ENCODE results near the gene SCN3B. TPM values are rescaled to one million over a fixed set of nuclear protein-coding genes. Genes with fewer than 3 reads are reported as not detected.

The SCN3B gene
- total RNA-seq, 1 experiment from 2014 or later = not detected

GRCh38 chr11:123594188-123594901, 60.1 kb downstream of the SCN3B start:
- ChIA-PET POLR2A (ENCODE audit: unreplicated experiment) (no interaction called here), CTCF (no interaction called here)
- no peaks in the 10 kb centered on the region for H3K9me3 ChIP-seq (ENCODE audit: insufficient read depth, low read depth)
- H3K9me2 ChIP-seq (ENCODE audit: insufficient read depth) = no peaks in the 10 kb centered on the region
- H3F3A ChIP-seq (ENCODE audit: insufficient read depth, low read depth) = peaks cover 4% of the 10 kb centered on the region; the same call in 1 of the 2 replicates
- TF ChIP-seq CTCF (conservative IDR thresholded peaks at IDR 0.05) = no peak
- no peak overlapping the region for H2AFZ ChIP-seq
- no peak overlapping the region for H3K27ac ChIP-seq
- H3K79me2 ChIP-seq (ENCODE audit: low read depth) = no peaks in the 10 kb centered on the region
- H3K4me1 ChIP-seq (replicated peaks; ENCODE audit: insufficient read depth) = peaks cover 10% of the 10 kb centered on the region
- no peak overlapping the region for H3K4me3 ChIP-seq
- H3K27me3 ChIP-seq (ENCODE audit: insufficient read depth, low read depth) = no peaks in the 10 kb centered on the region
- intact Hi-C loops (cut with micrococcal nuclease; ENCODE audit: unreplicated experiment) = no loop called here
- no peaks in the 10 kb centered on the region for H3K36me3 ChIP-seq (ENCODE audit: low read depth)
- no peaks in the 10 kb centered on the region for H4K20me1 ChIP-seq (ENCODE audit: insufficient read depth)
- no peak overlapping the region for H3K4me2 ChIP-seq
- BruUV-seq (replicated peaks) = no TSS peak
- DNase-seq = no peak

- Histone ChIP-seq H3F3A (ENCODE audit: insufficient read depth, low read depth) (peaks cover 4% of the 10 kb centered on the region; the same call in 1 of the 2 replicates), H3K4me3 (no peak overlapping the region), H3K9me2 (ENCODE audit: insufficient read depth) (no peaks in the 10 kb centered on the region), H3K4me1 (replicated peaks; ENCODE audit: insufficient read depth) (peaks cover 10% of the 10 kb centered on the region), H3K4me2 (no peak overlapping the region), H3K36me3 (ENCODE audit: low read depth) (no peaks in the 10 kb centered on the region), H3K79me2 (ENCODE audit: low read depth) (no peaks in the 10 kb centered on the region), H4K20me1 (ENCODE audit: insufficient read depth) (no peaks in the 10 kb centered on the region), H2AFZ (no peak overlapping the region), H3K27ac (no peak overlapping the region), H3K27me3 (ENCODE audit: insufficient read depth, low read depth) (no peaks in the 10 kb centered on the region), H3K9me3 (ENCODE audit: insufficient read depth, low read depth) (no peaks in the 10 kb centered on the region)
- CTCF ChIA-PET = no interaction called here
- intact Hi-C loops (cut with micrococcal nuclease; ENCODE audit: unreplicated experiment) = no loop called here
- TF ChIP-seq CTCF (conservative IDR thresholded peaks at IDR 0.05) = no peak
- no peak for TF ChIP-seq EZH2 (IDR thresholded peaks at IDR 0.05; ENCODE audit: low read depth)
- POLR2A ChIA-PET (ENCODE audit: unreplicated experiment) = no interaction called here
- BruUV-seq (replicated peaks) = no TSS peak
- DNase-seq = no peak
Measured at GRCh38 chr11:123593570-123593969, 60.9 kb downstream of the SCN3B start.

- Histone ChIP-seq H3K4me3 (no peak overlapping the region), H3K9me3 (ENCODE audit: insufficient read depth, low read depth) (no peaks in the 10 kb centered on the region), H3K9me2 (ENCODE audit: insufficient read depth) (no peaks in the 10 kb centered on the region), H4K20me1 (ENCODE audit: insufficient read depth) (no peaks in the 10 kb centered on the region), H2AFZ (no peak overlapping the region), H3K27ac (peak overlapping the region; percentile 32; the same call in 1 of the 2 replicates), H3F3A (ENCODE audit: insufficient read depth, low read depth) (peaks cover 4% of the 10 kb centered on the region; the same call in 1 of the 2 replicates), H3K27me3 (ENCODE audit: insufficient read depth, low read depth) (no peaks in the 10 kb centered on the region), H3K36me3 (ENCODE audit: low read depth) (no peaks in the 10 kb centered on the region), H3K4me1 (replicated peaks; ENCODE audit: insufficient read depth) (peaks cover 10% of the 10 kb centered on the region), H3K4me2 (peak overlapping the region; percentile 63), H3K79me2 (ENCODE audit: low read depth) (no peaks in the 10 kb centered on the region)
- peak; percentile 80 to 88 for DNase-seq
- BruUV-seq (replicated peaks) = TSS peak; percentile 30
- CTCF ChIA-PET = interaction anchor here (0.6 to 1.2 kb wide), 2 partner anchors 71 to 183 kb away, joined by 4 to 6 read pairs; no protein-coding TSS in a partner anchor
- intact Hi-C loops (cut with micrococcal nuclease; ENCODE audit: unreplicated experiment) = loop anchor here (2.0 kb wide), 1 partner anchor 64 kb away; the partner anchor contains the start of gene SCN3B
- no peak for TF ChIP-seq EZH2 (IDR thresholded peaks at IDR 0.05; ENCODE audit: low read depth)
- TF ChIP-seq CTCF (conservative IDR thresholded peaks at IDR 0.05) = no peak
- POLR2A ChIA-PET (ENCODE audit: unreplicated experiment) = interaction anchor here (0.7 kb wide), 1 partner anchor 11 kb away, joined by 5 read pairs; no protein-coding TSS in a partner anchor
Measured at GRCh38 chr11:123590296-123590912, 64.0 kb downstream of the SCN3B start.
